Renal cortex interstitium (tissue), 11 donors: ENCODE measurements around the gene CCDC6. TPM values are rescaled to one million over a fixed set of nuclear protein-coding genes. Genes with fewer than 3 reads are reported as not detected.
A peak's percentile ranks its signal among the peaks of the same experiment; 100 is the strongest.

ENCODE experiments used
- DNase-seq, 11 donors: peaks; one replicate each; pipeline ENCODE4 v3.0.0-alpha.2; 2013; ENCODE audit warnings: low read depth in 9 of 11, low spot score in 4 of 11; ENCODE audit errors: extremely low read depth in 1 of 11
- polyA plus RNA-seq, 3 donors: library from polyadenylated mRNA; unstranded; fragments of 120-200 nt; gene quantifications; one replicate each; pipeline ENCODE4 v1.2.1, GENCODE V29; 2013; ENCODE audit not compliant: insufficient read length in 3 of 3

CCDC6 gene
- polyA plus RNA-seq, 3 donors = 38.4 to 46.2 (median 42.6) TPM

DNA sequence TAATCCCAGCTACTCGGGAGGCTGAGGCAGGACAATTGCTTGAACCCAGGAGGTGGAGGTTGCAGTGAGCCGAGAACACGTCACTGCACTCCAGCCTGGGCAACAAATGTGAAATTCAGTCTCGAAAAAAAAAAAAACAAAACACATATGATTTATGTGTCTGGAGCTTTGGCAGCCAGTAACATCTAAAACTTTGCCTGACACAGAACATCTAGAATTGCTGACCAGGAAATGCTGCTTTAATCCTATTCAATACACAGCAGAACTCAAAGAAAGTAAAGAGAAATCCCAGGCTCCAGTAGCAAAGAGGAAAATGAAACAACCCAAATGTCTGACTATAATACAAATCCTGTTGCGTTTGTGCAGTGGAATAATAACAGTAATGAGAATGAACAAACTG is 4.5 kb upstream of the CCDC6 start:
- no peak for DNase-seq

GRCh38 chr10:59909815-59910214 is 3.5 kb upstream of the CCDC6 start:
- no peak for DNase-seq

DNA sequence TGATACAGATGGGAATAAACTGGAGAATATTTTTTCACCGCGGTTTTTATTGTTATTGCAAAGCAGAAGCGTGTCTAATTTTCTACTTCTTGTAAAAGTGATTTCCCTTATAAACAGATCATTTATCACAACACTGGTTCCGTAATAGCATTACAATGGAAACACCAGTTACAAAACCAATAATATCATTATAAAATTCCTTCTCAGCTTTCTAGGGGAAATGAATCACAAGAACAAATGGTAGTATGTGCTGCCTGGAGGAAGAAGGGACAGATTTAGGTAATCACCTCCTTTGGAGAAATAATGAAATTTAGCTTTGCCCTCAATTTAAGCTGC is 2.4 kb upstream of the CCDC6 start:
- no peak for DNase-seq

DNA sequence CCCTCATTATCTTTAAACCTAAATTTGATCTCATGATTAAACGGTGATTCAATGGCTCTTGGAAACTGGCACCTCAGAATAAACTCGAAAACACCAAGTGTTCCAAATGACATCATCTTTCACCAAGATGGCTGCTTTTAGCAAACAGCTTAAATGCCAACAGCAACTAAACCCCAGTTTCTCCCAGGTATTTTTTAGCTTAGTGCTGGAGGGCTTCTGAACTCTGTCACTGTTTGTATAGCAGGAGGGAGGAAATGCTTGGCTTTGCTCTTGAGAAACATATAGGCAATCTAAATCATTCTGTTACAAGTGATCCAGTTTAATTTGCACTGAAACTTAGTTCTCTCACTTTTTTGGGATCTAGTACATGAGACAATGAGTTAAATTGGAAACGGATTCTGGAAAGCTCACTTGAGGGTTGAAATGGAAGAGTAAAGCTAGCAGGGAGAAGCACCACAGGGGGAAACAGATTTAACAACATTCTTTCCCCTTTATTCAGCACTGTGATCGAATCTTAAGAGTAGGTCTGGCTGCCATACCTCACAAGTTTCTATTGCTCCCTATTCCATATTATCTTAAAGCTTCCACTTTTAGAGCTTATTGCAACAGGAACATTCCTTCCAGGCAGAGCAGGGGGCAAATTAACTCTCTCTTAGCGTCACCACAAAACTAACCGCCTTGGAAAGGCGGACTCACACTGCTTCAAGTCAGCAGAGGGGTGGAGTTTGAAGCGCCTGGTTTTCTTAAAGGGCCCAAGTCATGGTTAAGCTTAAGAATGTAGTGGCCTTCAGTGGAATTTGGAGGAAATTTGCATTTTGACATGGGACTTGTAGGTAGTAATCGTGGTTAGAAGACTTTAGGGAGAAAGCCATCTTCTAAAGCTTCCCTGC is 1.8 kb upstream of the CCDC6 start:
- peak in 10 of 11 donors; percentile 45 to 82 (median 66) for DNase-seq

GRCh38 chr10:59907537-59907917 is 1.2 kb upstream of the CCDC6 start:
- DNase-seq = no peak

DNA sequence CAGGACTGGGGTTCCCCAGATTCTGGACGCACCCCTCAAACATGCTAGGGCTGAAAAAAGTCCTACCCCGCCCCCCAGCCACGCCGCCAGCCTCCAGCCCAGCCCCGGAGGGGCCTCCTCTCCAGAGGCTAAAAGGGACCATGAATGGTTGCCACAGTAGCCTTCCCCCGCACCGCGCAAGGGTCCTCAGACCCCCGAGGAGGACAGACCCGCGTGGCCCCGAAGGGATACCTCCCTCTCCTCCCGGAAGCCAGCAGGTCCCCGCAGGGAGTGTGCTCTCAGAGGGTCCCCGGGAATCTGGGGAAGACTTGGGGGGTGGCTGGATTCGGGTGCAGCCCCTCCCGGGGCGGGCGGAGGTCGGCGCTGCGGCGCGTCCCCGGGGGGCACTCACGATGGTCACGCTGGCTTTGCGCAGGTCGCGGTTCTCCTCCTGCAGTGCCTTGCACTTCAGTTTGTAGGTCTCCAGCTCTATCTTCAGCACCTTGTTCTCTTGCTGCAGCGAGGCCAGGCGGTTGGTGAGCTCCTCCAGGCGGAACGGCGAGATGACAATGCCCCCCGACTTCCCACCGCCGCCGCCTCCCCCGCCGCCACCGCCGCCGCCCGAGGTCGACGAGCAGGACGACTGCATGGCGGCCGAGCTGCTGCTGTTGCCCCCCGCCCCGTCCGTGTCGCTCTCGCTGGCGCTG is 482 bp downstream of the CCDC6 start:
- DNase-seq = peak in 1 of 11 donors; percentile 25

- peak in 1 of 11 donors; percentile 15 for DNase-seq
These were observed 1.2 kb downstream of the CCDC6 start for GRCh38 chr10:59905066-59905730.

GRCh38 chr10:59904426-59905065 is 1.8 kb downstream of the CCDC6 start:
- DNase-seq = no peak

DNA sequence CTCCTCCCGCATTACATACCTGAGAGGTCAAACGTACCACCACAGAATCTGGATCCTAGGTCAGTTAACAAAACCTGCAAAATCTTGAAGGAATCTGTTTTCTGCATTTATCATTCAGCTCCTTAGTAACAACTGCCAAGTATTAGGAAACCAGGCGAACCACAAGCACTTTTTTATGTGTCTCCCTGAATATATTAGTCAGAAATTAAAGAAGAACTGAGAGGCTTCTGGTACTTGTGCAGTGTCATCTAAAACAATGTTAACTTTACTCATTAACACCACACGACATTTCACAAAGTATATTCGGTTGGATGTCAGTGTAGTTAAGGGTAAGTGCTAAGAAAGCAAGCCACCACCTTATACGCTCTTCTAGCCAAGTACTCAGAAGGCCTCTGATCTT is 2.5 kb downstream of the CCDC6 start:
- DNase-seq = no peak

DNA sequence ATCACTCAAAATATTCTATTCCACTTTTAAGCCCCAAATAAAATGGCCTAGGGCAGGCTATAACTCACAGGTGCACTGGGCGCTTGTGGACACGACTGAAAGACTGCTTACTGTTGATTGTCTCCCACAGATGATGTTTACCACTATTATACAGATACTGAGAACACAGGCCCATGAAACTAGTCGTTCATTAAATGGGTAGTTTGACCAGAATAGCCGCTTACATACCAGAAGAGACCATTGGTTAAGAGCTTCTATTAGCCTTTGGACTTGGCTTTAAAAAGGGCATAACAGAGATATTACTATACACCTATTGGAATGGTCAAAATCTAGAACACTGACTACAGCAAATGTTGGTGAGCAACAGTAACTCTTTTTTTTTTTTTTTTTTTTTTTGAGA is 4.3 kb downstream of the CCDC6 start:
- no peak for DNase-seq

GRCh38 chr10:59901470-59901869 is 4.9 kb downstream of the CCDC6 start:
- no peak for DNase-seq

DNA sequence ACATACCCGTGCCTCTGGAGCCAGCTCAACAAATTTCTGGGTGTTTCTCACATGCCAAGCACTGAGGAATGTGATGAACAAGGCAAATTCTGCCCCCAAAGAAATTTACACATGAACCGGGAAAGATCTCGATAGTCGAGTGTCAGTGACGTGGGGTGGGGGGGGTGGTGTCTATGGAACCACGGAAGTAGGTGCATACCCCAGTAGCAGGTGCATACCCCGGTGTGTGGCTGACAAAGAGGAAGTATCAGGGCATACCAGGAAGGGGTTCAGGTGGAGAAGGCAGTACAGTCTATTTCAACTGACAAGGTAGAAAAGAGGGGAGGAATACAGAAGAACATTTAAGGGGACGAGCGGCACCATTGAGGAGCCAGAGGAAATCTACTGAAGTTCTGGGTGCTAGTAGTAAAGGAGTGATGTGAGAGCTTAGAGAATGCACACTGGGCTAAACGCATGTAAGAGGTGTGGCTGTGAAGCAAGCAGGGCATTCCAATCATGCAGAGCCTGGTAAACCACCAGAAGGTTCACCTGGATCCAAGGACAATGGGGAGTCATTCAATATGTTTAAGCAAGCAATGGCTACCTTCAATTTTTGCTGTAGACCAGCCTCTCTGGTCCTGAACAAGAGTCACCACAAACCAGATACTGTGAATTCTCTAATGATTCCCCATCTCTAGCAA is 6.2 kb downstream of the CCDC6 start:
- DNase-seq = no peak

DNA sequence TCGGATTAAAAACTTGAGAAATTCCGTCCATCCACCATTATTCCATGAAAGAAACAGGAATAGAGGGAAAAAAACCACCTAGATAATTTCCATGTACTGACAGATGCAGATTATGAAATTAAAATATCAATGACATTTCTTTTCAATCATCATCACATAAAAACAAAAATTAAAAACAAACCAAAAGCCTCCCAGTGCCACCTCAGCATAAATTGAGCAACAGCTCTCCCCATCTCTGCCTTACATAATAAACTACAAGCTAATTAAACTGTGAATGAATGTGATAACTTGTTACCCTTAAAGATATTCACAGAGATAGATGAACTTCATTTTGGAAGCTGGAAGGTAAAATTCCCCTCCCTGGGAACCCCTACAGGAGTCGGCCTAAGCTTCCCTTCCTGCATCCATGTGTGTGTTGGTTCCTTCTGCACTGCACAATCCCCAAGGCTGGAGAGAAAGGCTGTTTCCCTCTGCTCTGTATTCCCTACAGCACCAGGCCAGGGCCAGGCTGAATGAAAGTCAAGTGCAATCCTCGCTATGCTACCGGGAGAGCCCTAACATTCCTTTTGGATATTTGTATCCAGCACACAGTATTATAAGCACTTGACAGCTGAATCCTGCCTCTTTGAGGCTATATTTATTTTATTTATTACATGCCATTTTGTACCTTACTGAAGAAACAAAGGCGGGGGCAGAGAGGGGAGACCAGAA is 8.1 kb downstream of the CCDC6 start:
- DNase-seq = no peak

DNA sequence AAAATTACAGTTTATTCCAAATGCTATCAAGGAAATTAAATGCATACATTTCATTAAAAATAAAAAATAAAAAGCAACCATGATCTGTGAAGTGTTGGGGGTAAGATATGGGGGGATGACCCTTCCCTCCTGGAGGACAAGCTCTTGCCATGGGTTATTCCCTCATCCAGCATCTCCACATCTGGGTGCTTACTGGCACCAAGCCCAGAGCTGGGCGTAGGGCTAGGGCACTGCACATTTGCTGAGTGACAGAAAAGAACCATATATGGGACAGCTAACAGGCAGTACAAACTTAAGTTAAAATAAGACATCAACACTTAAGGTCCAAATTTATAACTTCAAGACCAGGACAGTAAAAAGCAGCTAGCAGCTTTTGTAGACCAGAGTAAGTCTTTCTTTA is 10.2 kb downstream of the CCDC6 start:
- DNase-seq = no peak

- no peak for DNase-seq
These were observed 10.7 kb downstream of the CCDC6 start for GRCh38 chr10:59895629-59896116.

- DNase-seq = no peak
These were observed 12.2 kb downstream of the CCDC6 start for GRCh38 chr10:59894114-59894513.

- no peak for DNase-seq
These were observed 13.7 kb downstream of the CCDC6 start for GRCh38 chr10:59892697-59893096.

DNA sequence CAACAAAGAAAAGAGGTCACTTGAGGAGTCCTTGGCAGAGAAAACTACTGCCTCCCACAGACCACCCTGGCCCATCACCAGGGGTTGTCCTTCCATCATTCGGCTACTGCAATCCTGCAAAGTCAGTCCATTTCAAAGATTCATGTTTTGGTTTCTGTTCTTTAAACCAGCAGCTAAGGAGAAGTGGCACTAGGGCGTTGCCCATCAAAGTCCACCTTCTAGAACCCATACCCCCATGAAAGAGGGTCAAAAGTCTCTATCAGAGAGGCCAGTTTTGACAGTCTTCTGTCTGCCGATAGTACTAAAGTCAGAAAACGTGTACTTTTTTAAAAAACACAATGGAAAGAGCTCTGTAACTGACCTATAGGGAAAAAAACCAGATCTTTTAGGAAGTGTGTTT is 14.4 kb downstream of the CCDC6 start:
- no peak for DNase-seq
